HUES64 (cell line): ENCODE data around the gene CUL3.
"Not testable (repeated sequence)": the region's sequence is repeated elsewhere in the genome, so short reads cannot be mapped to it uniquely, and the experiment has no call there.

Experiments used
- H3K27ac ChIP-seq: 2 replicates; pipeline ENCODE4 v1.7.0; 2013; ENCODE audit warnings: low read depth, low read length, inconsistent platforms
- H3K27me3 ChIP-seq: 2 replicates; pipeline ENCODE4 v1.6.1; 2013; ENCODE audit warnings: mild to moderate bottlenecking, low read length; ENCODE audit not compliant: insufficient read depth
- H3K36me3 ChIP-seq: 2 replicates; pipeline ENCODE4 v1.6.1; 2013; ENCODE audit warnings: mild to moderate bottlenecking, low read length; ENCODE audit not compliant: insufficient read depth
- H3K4me1 ChIP-seq: 2 replicates; pipeline ENCODE4 v1.6.1; 2013; ENCODE audit warnings: mild to moderate bottlenecking, low read length, moderate library complexity; ENCODE audit not compliant: insufficient read depth
- H3K4me3 ChIP-seq: 2 replicates; pipeline ENCODE4 v1.5.1; 2013; ENCODE audit warnings: mild to moderate bottlenecking, low read length, moderate library complexity
- H3K9ac ChIP-seq: 2 replicates; pipeline ENCODE4 v1.6.1; 2013; ENCODE audit warnings: mild to moderate bottlenecking, low read depth, low read length
- H3K9me3 ChIP-seq: 2 replicates; pipeline ENCODE4 v1.6.1; 2013; ENCODE audit warnings: low read depth, low read length; ENCODE audit not compliant: insufficient read depth
- WGBS: fragments of 150-250, 120-280 bp; methylation state at CpG from one replicate; pipeline ENCODE4 v1.1.7; 2013; ENCODE audit warnings: missing lambda C conversion rate; 5-methylcytosine and 5-hydroxymethylcytosine counted together

CUL3 gene

GRCh38 chr2:224532931-224533330 lies 52.2 kb downstream of the CUL3 start:
- peaks cover 35% of the 10 kb centered on the region for H3K4me1 ChIP-seq
- WGBS, result 96% methylated on average over 3 of the region's 3 CpGs

GRCh38 chr2:224532441-224532840 lies 52.7 kb downstream of the CUL3 start:
- WGBS, result 88% methylated on average over 1 of the region's 1 CpG
- H3K4me3 ChIP-seq, result no peak overlapping the region
- peaks cover 44% of the 10 kb centered on the region for H3K36me3 ChIP-seq
- no peaks in the 10 kb centered on the region; the same call in 1 of the 2 replicates for H3K9me3 ChIP-seq
- peaks cover 35% of the 10 kb centered on the region for H3K4me1 ChIP-seq
- no peak overlapping the region for H3K27ac ChIP-seq
- H3K27me3 ChIP-seq, result no peaks in the 10 kb centered on the region
- no peak overlapping the region for H3K9ac ChIP-seq

More at GRCh38 chr2:224532931-224533330, 52.2 kb downstream of the CUL3 start:
- no peak overlapping the region for H3K9ac ChIP-seq
- peaks cover 44% of the 10 kb centered on the region for H3K36me3 ChIP-seq
- H3K9me3 ChIP-seq, result no peaks in the 10 kb centered on the region; the same call in 1 of the 2 replicates
- H3K27me3 ChIP-seq, result no peaks in the 10 kb centered on the region
- no peak overlapping the region for H3K27ac ChIP-seq
- no peak overlapping the region for H3K4me3 ChIP-seq

GRCh38 chr2:224528171-224528570 lies 57.0 kb downstream of the CUL3 start:
- peaks cover 29% of the 10 kb centered on the region for H3K36me3 ChIP-seq
- no peaks in the 10 kb centered on the region for H3K27me3 ChIP-seq
- H3K9me3 ChIP-seq, result no peaks in the 10 kb centered on the region; the same call in 1 of the 2 replicates
- WGBS, result 98% methylated on average over 3 of the region's 3 CpGs
- peaks cover 29% of the 10 kb centered on the region for H3K4me1 ChIP-seq
- H3K4me3 ChIP-seq, result no peak overlapping the region
- no peak overlapping the region for H3K27ac ChIP-seq
- H3K9ac ChIP-seq, result no peak overlapping the region

DNA sequence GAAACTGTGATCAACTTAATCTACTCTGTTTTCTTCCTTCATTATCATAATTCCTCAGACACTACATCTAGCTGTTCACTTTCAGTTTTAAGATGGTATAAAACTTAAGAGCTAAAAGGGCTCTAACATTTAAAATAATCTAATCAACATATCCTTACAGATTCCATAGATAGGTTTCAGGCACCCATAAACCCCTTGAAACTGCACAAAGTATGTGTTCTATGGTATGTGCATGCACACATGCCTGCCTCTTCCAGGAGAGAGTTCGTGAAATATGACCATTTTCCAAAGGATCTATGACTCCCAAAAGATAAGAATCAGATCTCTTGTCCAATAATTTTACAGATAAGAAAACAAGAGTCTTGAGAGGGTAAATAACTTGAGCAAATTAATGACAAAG lies 59.4 kb downstream of the CUL3 start:
- 100% methylated on average over 1 of the region's 1 CpG for WGBS
- H3K4me3 ChIP-seq, result no peak overlapping the region
- peaks cover 12% of the 10 kb centered on the region for H3K36me3 ChIP-seq
- H3K27ac ChIP-seq, result no peak overlapping the region
- no peaks in the 10 kb centered on the region for H3K27me3 ChIP-seq
- peaks cover 19% of the 10 kb centered on the region for H3K4me1 ChIP-seq
- no peaks in the 10 kb centered on the region; the same call in 1 of the 2 replicates for H3K9me3 ChIP-seq
- no peak overlapping the region for H3K9ac ChIP-seq

DNA sequence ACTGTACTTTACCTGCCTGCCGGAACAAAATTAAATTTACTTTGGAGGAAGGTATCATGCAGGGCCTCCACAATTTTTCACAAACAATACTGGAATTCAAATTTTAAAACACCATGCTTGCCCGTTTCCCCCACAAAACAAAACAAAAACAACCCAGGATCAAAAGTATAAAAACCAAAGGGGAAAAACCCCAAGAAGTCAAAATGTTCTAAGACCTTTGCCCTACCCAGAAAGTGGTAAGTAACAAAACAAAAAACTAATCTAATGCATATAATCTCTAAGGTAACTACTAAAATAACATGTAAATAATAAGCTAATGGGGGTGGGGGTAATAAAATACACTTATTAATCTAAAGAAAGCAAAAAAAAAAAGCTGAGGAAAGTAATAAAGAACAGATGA lies 60.5 kb downstream of the CUL3 start:
- no peak overlapping the region for H3K4me3 ChIP-seq
- 82% methylated on average over 2 of the region's 2 CpGs for WGBS
- H3K27ac ChIP-seq, result no peak overlapping the region
- H3K27me3 ChIP-seq, result no peaks in the 10 kb centered on the region
- H3K9me3 ChIP-seq, result no peaks in the 10 kb centered on the region; the same call in 1 of the 2 replicates
- H3K9ac ChIP-seq, result no peak overlapping the region
- peaks cover 28% of the 10 kb centered on the region for H3K4me1 ChIP-seq
- H3K36me3 ChIP-seq, result peaks cover 7% of the 10 kb centered on the region

DNA sequence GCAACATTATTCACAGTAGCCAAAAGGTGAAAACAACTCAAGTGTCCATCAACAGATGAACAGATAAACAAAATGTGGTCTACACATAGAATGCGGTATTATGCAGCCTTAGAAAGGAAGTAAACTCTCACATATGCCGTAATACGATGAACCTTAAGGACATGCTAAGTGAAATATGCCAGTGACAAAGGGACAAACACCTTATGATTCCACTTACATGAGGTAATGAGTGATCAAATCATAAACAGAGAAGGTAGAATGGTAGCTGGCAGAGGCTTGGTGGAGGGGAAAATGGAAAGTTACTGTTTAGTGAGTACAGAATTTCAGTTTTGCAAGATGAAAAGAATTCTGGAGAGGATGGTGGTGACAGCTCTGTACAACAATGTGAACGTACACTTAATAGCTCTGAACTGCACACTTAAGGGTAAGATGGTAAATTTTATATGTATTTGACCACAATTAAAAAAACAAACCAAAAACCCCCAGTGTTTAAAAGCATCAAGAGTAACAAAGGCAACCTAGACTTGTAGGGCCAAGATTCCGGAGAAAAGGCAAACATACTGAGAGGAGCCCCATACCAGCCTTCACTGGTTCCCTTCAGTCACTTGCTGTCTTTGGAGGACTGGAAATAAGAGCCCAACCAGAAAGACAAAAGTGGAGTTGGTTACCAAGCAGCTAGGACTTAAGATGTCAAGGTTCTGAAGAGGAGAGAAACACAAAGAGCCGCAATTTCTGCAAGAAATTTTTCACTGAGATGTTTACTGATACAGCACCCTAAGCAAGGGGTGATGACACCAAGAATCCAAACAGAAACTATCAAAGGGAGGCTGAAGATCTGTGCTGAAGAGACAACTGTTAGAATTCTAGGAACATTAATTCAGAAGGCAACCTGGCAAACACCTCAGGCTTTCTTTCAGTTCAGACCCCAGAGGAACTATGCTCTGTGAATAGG lies 61.3 kb downstream of the CUL3 start:
- WGBS, result 94% methylated on average over 6 of the region's 6 CpGs
- Histone ChIP-seq H3K27ac (peak overlapping the region; percentile 14; the same call in 1 of the 2 replicates), H3K36me3 (peaks cover 3% of the 10 kb centered on the region; the same call in 1 of the 2 replicates), H3K9ac (no peak overlapping the region), H3K4me1 (peaks cover 28% of the 10 kb centered on the region), H3K4me3 (no peak overlapping the region), H3K9me3 (no peaks in the 10 kb centered on the region), H3K27me3 (no peaks in the 10 kb centered on the region)

DNA sequence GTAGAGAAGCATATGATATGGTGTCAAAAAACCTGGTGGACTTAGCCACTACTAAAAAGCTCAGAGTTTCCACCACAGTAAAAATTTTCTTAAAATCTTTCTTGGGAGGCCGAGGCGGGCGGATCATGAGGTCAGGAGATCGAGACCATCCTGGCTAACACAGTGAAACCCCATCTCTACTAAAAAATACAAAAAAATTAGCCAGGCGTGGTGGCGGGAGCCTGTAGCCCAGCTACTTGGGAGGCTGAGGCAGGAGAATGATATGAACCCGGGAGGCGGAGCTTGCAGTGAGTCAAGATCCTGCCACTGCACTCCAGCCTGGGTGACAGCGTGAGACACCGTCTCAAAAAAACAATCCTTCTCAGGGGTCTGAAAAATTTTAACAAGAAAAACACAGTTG lies 62.7 kb downstream of the CUL3 start:
- H3K4me3 ChIP-seq, H3K9me3 ChIP-seq, H3K27me3 ChIP-seq, H3K9ac ChIP-seq, H3K36me3 ChIP-seq, H3K27ac ChIP-seq: not testable (repeated sequence)
- WGBS, result 92% methylated on average over 9 of the region's 10 CpGs
- peaks cover 28% of the 10 kb centered on the region for H3K4me1 ChIP-seq

DNA sequence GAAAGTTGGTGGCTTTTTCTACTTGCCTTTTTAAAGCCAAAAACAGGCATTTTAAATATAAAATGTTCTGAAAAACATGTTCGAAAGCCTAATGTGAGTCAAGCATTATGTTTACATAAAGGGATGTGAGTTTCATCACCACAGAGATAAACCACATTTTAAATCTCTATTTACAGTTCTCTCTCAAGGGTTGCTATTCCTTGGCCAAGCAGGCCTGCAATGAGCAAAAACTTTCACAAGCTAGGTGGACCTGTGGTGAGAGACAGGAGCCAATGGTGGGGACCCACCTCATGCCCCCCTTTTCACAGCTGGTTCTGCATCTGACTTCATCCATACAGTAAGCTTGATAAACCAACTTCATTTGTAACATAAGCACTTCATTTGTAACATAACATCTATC lies 65.1 kb downstream of the CUL3 start:
- no CpG with 5 or more reads among the region's 1 CpG for WGBS
- Histone ChIP-seq H3K4me1 (peaks cover 20% of the 10 kb centered on the region), H3K27ac (no peak overlapping the region), H3K36me3 (0 out of 2 replicates have a peak, but pooled peaks cover 2% of the 10 kb centered on the region), H3K9ac (no peak overlapping the region), H3K9me3 (no peaks in the 10 kb centered on the region), H3K4me3 (no peak overlapping the region), H3K27me3 (no peaks in the 10 kb centered on the region)

GRCh38 chr2:224518806-224519580 lies 66.2 kb downstream of the CUL3 start:
- 95% methylated on average over 4 of the region's 4 CpGs for WGBS
- Histone ChIP-seq H3K36me3 (0 out of 2 replicates have a peak, but pooled peaks cover 4% of the 10 kb centered on the region), H3K9me3 (no peaks in the 10 kb centered on the region), H3K4me3 (no peak overlapping the region), H3K27me3 (no peaks in the 10 kb centered on the region), H3K9ac (no peak overlapping the region), H3K27ac (no peak overlapping the region), H3K4me1 (peaks cover 12% of the 10 kb centered on the region)

DNA sequence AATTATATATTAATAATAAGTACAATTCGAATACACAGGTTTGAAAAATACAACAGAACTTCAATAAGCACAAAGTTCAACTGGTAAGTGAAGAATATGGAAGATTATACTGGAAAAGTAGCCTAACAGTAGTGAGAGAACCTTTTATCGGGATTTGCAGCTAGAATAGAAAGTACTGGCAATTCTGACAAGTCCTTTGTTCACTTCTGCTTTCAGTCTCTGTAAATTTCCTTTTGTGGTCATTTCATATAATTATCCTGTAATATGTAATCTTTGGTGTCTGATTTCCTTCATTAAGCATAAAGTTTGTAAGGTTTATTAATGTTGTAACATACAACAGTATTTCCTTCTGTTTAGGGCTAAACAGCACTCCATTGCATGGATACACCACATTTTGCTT lies 67.2 kb downstream of the CUL3 start:
- Histone ChIP-seq H3K27me3 (no peaks in the 10 kb centered on the region), H3K36me3 (peaks cover 14% of the 10 kb centered on the region; the same call in 1 of the 2 replicates), H3K9me3 (no peaks in the 10 kb centered on the region), H3K9ac (no peak overlapping the region), H3K4me1 (peaks cover 10% of the 10 kb centered on the region), H3K27ac (no peak overlapping the region), H3K4me3 (no peak overlapping the region)
- 94% methylated on average over 1 of the region's 2 CpGs for WGBS

DNA sequence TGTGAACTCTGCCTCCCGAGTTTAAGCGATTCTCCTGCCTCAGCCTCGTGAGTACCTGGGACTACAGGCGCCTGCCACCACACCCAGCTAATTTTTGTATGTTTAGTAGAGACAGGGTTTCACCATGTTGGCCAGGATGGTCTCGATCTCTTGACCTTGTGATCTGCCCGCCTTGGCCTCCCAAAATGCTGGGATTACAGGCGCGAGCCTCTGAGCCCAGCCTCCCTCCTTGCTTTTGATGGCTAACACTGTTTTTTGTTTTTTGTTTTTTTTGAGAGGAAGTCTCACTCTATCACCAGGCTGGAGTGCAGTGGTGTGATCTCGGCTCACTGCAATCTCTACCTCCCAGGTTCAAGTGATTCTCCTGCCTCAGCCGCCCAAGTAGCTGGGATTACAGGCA lies 68.8 kb downstream of the CUL3 start:
- not testable (repeated sequence) for H3K27ac ChIP-seq, H3K4me3 ChIP-seq, H3K9me3 ChIP-seq, H3K4me1 ChIP-seq, H3K9ac ChIP-seq, H3K27me3 ChIP-seq
- peaks cover 17% of the 10 kb centered on the region; the same call in 1 of the 2 replicates for H3K36me3 ChIP-seq
- WGBS, result 96% methylated on average over 10 of the region's 10 CpGs
